ENCODE results near the gene NCCRP1.

Gene NCCRP1

DNA sequence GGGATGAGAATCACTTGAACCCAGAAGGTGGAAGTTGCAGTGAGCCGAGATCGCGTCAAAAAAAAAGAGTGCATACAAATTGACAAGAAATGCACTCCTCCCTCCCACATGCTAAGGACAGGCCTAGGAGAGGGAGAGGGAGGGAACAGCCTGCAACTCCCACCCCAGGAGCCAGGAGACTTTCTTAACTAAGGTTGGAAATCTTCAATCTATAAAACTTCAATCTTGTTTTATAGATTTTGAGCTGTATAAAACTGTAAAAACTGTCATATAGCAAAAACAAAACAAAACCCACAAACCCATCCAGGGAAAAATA lies 8.6 kb downstream of the NCCRP1 start:
- H3K4me3 ChIP-seq (ENCODE audit: low read length), result no peak overlapping the region
- no peaks in the 10 kb centered on the region for H3K9me2 ChIP-seq (replicated peaks; ENCODE audit: control insufficient read depth, low read length)
- TF ChIP-seq EZH2phosphoT487 (IDR thresholded peaks at IDR 0.05; ENCODE audit: borderline replicate concordance, low read length), result no peak
- TF ChIP-seq, protein P1, sequence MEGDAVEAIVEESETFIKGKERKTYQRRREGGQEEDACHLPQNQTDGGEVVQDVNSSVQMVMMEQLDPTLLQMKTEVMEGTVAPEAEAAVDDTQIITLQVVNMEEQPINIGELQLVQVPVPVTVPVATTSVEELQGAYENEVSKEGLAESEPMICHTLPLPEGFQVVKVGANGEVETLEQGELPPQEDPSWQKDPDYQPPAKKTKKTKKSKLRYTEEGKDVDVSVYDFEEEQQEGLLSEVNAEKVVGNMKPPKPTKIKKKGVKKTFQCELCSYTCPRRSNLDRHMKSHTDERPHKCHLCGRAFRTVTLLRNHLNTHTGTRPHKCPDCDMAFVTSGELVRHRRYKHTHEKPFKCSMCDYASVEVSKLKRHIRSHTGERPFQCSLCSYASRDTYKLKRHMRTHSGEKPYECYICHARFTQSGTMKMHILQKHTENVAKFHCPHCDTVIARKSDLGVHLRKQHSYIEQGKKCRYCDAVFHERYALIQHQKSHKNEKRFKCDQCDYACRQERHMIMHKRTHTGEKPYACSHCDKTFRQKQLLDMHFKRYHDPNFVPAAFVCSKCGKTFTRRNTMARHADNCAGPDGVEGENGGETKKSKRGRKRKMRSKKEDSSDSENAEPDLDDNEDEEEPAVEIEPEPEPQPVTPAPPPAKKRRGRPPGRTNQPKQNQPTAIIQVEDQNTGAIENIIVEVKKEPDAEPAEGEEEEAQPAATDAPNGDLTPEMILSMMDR (IDR thresholded peaks at IDR 0.05; ENCODE audit: low read depth, low read length, poor library complexity, severe bottlenecking), result no peak
- H3K9me3 ChIP-seq (ENCODE audit: control insufficient read depth, insufficient read depth, low read length), result no peaks in the 10 kb centered on the region
- no peaks in the 10 kb centered on the region for H3K4me1 ChIP-seq (ENCODE audit: control insufficient read depth, low read length)
- no peaks in the 10 kb centered on the region for H3K36me3 ChIP-seq (ENCODE audit: control insufficient read depth, low read length)
- no peaks in the 10 kb centered on the region for H3F3A ChIP-seq (ENCODE audit: control insufficient read depth, insufficient read depth)
- no peaks in the 10 kb centered on the region for H4K20me1 ChIP-seq (ENCODE audit: control insufficient read depth, insufficient read depth, low read depth, low read length)
- H3K27ac ChIP-seq (ENCODE audit: low read depth, low read length), result no peak overlapping the region
- no peak overlapping the region for H3K4me2 ChIP-seq (ENCODE audit: low read length)
- no peaks in the 10 kb centered on the region for H3K79me2 ChIP-seq (ENCODE audit: control insufficient read depth, low read length)
- H3K27me3 ChIP-seq (ENCODE audit: control insufficient read depth, low read length), result no peaks in the 10 kb centered on the region

DNA sequence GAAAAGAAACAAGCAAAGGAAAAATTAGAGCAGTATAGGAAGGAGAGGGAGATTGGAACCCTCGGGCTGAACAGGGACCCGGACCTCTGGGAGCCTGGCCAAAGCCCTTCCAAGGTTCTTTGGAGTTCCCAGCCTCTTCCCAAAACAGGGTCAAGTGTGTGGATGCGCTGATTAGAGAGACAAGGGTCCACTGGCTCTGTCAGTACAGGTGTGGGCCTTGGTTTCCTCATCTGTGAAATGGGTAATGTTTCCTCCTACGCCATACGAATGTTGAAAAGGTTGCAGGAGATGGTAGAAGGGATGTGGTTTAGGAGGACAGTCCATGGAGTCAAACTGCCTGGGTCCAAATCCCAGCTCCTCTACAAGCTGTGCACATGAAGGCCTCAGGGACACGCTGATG lies 9.4 kb downstream of the NCCRP1 start:
- Histone ChIP-seq H3F3A (ENCODE audit: control insufficient read depth, insufficient read depth) (no peaks in the 10 kb centered on the region), H3K9me3 (ENCODE audit: control insufficient read depth, insufficient read depth, low read length) (no peaks in the 10 kb centered on the region), H4K20me1 (ENCODE audit: control insufficient read depth, insufficient read depth, low read depth, low read length) (no peaks in the 10 kb centered on the region), H3K27ac (ENCODE audit: low read depth, low read length) (no peak overlapping the region), H3K36me3 (ENCODE audit: control insufficient read depth, low read length) (no peaks in the 10 kb centered on the region), H3K4me2 (ENCODE audit: low read length) (no peak overlapping the region), H3K4me3 (ENCODE audit: low read length) (no peak overlapping the region), H3K9me2 (replicated peaks; ENCODE audit: control insufficient read depth, low read length) (no peaks in the 10 kb centered on the region), H3K4me1 (ENCODE audit: control insufficient read depth, low read length) (no peaks in the 10 kb centered on the region), H3K27me3 (ENCODE audit: control insufficient read depth, low read length) (no peaks in the 10 kb centered on the region), H3K79me2 (ENCODE audit: control insufficient read depth, low read length) (no peaks in the 10 kb centered on the region)
- no peak for TF ChIP-seq EZH2phosphoT487 (IDR thresholded peaks at IDR 0.05; ENCODE audit: borderline replicate concordance, low read length)
- TF ChIP-seq, protein P1 (IDR thresholded peaks at IDR 0.05; ENCODE audit: low read depth, low read length, poor library complexity, severe bottlenecking), result no peak

DNA sequence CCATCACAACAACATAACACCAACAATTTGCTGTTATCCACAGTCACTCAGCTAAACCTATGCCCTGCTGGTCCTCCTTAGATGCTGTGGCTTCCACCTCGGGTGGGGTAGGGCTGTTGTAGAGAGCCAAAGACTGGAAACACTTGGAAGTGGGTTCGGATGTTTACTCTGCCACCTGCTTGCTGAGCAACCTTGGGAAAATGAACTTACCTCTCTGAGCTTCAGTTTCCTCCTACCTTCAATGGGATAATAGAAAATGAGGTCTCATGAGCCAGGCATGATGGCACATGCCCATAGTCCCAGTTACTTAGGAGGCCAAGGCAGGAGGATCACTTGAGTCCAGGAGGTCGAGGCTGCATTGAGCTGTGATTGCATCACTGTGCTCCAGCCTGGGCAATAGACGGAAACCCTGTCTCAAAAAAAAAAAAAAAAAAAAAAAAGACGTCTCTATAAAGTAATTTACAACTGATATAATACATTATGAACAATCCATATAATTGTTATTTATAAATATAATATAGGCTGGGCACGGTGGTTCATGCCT lies 10.6 kb downstream of the NCCRP1 start:
- no peaks in the 10 kb centered on the region for H3K4me1 ChIP-seq (ENCODE audit: control insufficient read depth, low read length)
- TF ChIP-seq, protein P1 (IDR thresholded peaks at IDR 0.05; ENCODE audit: low read depth, low read length, poor library complexity, severe bottlenecking), result no peak
- TF ChIP-seq EZH2phosphoT487 (IDR thresholded peaks at IDR 0.05; ENCODE audit: borderline replicate concordance, low read length), result no peak
- H3K79me2 ChIP-seq (ENCODE audit: control insufficient read depth, low read length), result no peaks in the 10 kb centered on the region
- H3K4me3 ChIP-seq (ENCODE audit: low read length), result no peak overlapping the region
- H3K36me3 ChIP-seq (ENCODE audit: control insufficient read depth, low read length), result no peaks in the 10 kb centered on the region
- H3K9me3 ChIP-seq (ENCODE audit: control insufficient read depth, insufficient read depth, low read length), result no peaks in the 10 kb centered on the region
- no peak overlapping the region for H3K4me2 ChIP-seq (ENCODE audit: low read length)
- H3K9me2 ChIP-seq (replicated peaks; ENCODE audit: control insufficient read depth, low read length), result no peaks in the 10 kb centered on the region
- no peak overlapping the region for H3K27ac ChIP-seq (ENCODE audit: low read depth, low read length)
- no peaks in the 10 kb centered on the region for H3K27me3 ChIP-seq (ENCODE audit: control insufficient read depth, low read length)
- no peaks in the 10 kb centered on the region for H4K20me1 ChIP-seq (ENCODE audit: control insufficient read depth, insufficient read depth, low read depth, low read length)
- no peaks in the 10 kb centered on the region for H3F3A ChIP-seq (ENCODE audit: control insufficient read depth, insufficient read depth)
